ES-I3 (cell line): ENCODE data around the gene URI1.
A peak's percentile ranks its signal among the peaks of the same experiment; 100 is the strongest.

Experiments used
- H3K36me3 ChIP-seq: 2 replicates; pipeline ENCODE4 v1.6.1; 2013; ENCODE audit warnings: mild to moderate bottlenecking, low read length, control low read depth, moderate library complexity; ENCODE audit not compliant: insufficient read depth
- H3K4me1 ChIP-seq: 2 replicates; pipeline ENCODE4 v1.6.1; 2013; ENCODE audit warnings: mild to moderate bottlenecking, control low read depth, low read length; ENCODE audit not compliant: insufficient read depth
- H3K9ac ChIP-seq: 2 replicates; pipeline ENCODE4 v1.6.1; 2013; ENCODE audit warnings: low read depth, mild to moderate bottlenecking, low read length, moderate library complexity
- H3K9me3 ChIP-seq: 2 replicates; pipeline ENCODE4 v1.6.1; 2013; ENCODE audit warnings: mild to moderate bottlenecking, low read length, moderate library complexity; ENCODE audit not compliant: control insufficient read depth, insufficient read depth

URI1 gene

DNA sequence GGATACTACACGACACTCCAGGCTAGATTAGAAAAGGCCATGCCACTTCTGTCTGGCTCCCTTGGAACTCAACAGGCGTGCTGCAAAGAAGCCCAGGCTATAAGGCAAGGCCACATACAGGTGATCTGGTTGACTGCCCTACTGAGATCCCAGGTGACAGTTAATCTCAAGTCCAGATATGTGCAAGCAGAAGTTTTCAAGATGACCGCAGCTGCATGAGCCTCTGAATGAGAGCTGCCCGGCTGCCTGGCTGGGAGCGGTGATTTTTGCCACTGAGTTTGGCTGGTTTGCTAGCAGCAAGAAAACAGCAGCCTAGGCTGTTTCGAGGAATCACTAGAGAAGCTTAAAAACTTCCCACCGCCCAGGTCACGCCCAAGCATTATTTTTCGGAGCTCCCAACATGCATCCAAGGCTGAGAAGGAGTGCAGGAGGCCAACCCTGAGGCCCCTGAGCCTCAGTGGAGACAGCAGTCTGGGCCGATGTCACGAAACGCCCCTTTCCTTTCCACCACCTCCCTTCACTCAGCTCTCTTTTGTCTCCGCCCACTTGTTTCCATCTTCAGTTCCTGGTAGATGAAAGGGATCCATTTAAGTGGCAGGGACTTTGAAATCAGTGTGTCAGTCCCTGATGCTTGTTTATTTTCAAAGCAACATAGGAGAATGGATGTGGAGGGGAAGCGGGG is 14.0 kb upstream of the URI1 start:
- H3K4me1 ChIP-seq, result peaks cover 11% of the 10 kb centered on the region
- peak overlapping the region; percentile 37 for H3K9ac ChIP-seq
- H3K9me3 ChIP-seq, result no peaks in the 10 kb centered on the region
- no peaks in the 10 kb centered on the region for H3K36me3 ChIP-seq

DNA sequence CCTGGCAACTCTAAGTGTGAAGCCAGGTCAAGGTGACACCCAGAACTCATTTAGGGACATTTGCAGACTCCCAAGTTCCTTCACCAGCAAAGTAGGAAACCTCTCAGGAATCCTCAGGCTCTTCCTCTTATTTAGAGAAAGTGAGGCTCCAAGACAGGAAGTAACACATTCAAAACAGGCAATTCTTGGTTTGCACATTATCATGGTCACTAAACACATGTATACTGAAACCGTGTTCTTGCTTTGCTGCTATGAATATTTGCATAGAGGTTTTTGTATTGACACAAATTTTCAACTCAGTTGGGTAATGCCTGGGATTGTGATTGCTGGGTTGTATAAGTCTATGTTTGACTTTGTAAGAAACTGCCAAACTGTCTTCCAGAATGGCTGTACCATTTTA is 13.2 kb upstream of the URI1 start:
- Histone ChIP-seq H3K9ac (no peak overlapping the region), H3K4me1 (peaks cover 11% of the 10 kb centered on the region), H3K9me3 (no peaks in the 10 kb centered on the region), H3K36me3 (no peaks in the 10 kb centered on the region)

DNA sequence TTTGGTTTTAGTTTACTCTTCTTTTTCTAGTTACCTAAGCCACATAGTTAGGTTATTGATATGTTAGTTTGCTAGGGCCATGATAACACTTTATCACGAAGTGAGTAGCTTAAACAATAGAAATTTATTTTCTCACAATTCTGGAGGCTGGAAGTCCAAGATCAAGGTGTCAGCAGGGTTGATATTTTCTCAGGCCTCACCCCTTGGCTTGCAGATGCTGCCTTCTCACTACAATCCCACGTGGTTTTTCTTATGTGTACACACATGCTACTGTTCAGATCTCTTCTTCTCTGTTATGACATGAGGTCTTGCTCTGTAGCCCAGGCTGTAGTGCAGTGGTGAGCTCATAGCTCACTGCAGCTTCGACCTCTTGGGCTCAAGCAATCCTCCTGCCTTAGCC is 7.8 kb upstream of the URI1 start:
- Histone ChIP-seq H3K36me3 (no peaks in the 10 kb centered on the region), H3K9me3 (no peaks in the 10 kb centered on the region), H3K4me1 (no peaks in the 10 kb centered on the region), H3K9ac (no peak overlapping the region)

DNA sequence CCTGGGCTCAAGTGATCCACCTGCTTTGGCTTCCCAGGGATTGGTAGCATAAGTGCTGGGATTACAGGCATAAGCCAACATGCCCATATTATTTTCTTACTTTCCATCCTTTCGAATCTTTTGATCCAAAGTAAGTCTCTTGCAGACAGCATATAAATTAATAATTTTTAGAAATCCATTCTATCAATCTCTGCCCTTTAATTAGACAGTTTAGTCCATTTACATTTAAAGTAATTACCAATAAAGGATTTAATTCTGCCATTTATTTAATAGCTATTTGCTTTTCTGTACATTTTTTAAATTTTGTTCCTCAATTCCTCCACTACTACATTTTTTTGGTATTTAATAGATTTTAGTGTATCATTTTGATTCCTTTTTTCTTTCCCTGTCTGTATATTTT is 7.3 kb upstream of the URI1 start:
- H3K9me3 ChIP-seq, result no peaks in the 10 kb centered on the region
- H3K9ac ChIP-seq, result no peak overlapping the region
- H3K36me3 ChIP-seq, result no peaks in the 10 kb centered on the region
- H3K4me1 ChIP-seq, result no peaks in the 10 kb centered on the region

DNA sequence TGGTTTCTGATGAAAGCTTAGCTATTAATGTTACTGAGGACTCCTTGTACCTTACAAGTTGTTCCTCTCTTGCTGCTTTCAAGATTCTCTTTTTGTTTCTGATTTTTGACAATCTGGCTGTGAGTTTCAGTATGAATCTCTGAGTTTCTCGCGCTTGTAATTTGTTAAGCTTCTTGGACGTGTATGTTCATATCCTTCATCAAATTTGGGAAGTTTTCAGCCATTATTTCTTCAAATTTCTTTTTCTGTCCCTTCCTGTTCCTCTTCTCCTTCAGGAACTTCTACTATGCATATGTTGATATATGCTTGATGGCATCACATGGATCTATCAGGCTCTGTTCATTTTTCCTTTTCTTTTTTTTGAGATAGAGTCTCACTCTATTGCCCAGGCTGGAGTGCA is 5.6 kb upstream of the URI1 start:
- H3K36me3 ChIP-seq, result no peaks in the 10 kb centered on the region
- H3K9me3 ChIP-seq, result no peaks in the 10 kb centered on the region
- H3K9ac ChIP-seq, result no peak overlapping the region
- H3K4me1 ChIP-seq, result no peaks in the 10 kb centered on the region

DNA sequence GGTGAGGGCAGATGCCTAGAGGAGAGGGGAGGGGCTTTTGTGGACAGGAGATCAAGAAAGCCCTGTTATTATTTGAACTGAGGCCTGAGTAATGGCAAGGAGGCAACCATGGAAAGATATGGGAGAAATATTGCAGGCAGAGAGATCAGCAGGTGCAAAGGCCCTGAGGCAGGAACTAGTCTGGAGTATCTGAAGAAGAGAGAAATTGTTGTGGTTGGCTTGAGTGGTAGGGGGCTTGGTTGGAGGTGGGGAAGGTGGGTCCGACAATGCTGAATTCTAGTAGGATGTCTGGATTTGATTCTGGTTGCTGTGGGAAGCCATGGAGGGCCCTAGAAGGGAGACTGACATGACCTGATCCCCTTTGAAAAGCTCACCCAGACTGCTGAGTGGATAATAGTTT is 2.4 kb upstream of the URI1 start:
- Histone ChIP-seq H3K9me3 (no peaks in the 10 kb centered on the region), H3K9ac (no peak overlapping the region), H3K4me1 (no peaks in the 10 kb centered on the region; the same call in 1 of the 2 replicates), H3K36me3 (no peaks in the 10 kb centered on the region)

DNA sequence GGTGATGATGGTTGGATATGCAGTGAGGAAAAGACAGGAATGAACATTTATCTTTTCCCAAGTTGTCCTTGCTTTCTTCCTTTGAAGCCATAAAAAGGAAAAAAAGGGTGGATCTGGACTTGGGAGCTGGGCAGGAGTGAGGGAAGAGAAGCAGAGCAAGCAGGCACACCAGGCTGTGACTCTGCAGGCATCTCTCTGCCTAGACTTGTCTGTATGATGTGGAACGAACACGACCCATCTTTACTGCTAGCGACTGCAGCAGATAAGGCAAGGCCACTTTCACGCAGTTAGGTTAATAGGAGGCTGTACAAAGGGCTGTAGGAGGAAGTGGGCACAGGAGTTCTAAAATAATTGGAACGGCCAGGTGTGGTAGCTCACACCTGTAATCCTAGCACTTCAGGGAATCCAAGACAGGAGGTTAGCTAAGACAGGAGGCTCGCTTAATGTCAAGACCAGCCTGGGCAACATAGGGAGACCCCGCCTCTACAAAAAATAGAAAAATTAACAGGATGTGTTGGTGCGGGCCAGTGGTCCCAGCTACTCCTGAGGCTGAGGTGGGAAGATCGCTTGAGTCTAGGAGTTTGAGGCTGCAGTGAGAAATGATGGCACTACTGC is 961 bp upstream of the URI1 start:
- H3K9me3 ChIP-seq, result no peaks in the 10 kb centered on the region
- no peak overlapping the region for H3K9ac ChIP-seq
- H3K36me3 ChIP-seq, result no peaks in the 10 kb centered on the region
- H3K4me1 ChIP-seq, result no peaks in the 10 kb centered on the region; the same call in none of the 2 replicates

DNA sequence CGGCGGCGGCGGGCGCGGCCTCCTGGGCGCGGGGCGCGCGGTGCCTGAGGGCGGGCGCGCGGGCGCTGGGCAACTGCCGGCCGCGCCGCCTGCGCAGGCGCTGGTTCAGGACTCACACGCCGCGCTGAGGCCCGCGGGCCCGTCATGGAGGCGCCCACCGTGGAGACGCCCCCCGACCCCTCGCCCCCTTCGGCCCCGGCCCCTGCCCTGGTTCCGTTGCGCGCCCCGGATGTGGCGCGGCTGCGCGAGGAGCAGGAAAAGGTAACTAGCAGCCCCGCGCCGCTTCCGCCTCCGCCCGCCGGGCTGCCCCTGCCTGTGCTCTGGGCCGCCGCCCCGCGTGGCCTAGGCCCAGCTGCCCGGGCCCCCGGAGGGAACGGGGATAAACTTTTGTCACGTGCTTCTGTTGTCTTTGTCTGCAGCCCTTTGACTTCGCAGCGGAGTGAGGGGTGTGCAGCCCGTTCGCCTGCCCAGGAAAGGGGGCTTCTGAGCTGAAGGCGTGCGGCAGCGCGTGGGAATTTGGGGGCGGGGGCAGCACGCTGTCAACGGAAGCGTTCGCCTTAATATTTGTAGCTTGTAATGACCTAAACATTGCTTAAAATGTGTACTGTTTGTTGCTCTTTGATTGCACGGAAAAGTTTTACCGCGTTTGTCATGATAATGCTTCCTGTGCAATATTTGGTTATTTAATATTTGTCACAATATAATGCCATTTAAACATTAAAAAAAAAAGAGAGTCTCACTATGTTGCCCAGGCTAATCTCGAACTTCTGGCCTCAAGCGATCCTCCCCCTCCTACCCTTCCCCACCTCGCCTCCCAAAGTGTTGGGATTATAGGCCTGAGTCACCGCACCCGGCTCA is 594 bp downstream of the URI1 start:
- Histone ChIP-seq H3K36me3 (no peaks in the 10 kb centered on the region), H3K9me3 (no peaks in the 10 kb centered on the region), H3K9ac (peak overlapping the region; percentile 93), H3K4me1 (no peaks in the 10 kb centered on the region; the same call in none of the 2 replicates)

DNA sequence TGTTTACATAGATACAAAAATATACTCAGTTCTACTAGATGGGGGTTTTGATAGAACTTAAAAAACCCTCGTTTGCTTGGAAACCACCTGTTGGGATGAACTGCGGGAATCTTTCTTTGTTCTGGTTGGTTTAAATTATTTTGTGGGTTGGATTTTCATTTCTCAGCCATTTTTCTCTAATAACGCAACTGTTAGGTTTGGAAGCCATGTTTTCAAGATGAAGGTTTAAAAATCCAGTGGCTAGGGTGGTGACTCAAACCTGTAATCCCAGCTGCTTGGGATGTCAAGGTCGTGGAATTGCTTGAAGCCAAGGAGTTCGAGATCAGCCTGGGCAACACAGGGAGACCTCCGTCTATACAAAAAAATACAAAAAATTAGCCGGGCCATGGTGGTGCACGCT is 1.6 kb downstream of the URI1 start:
- Histone ChIP-seq H3K36me3 (no peaks in the 10 kb centered on the region), H3K9ac (peak overlapping the region; percentile 93), H3K9me3 (no peaks in the 10 kb centered on the region), H3K4me1 (no peaks in the 10 kb centered on the region; the same call in none of the 2 replicates)

DNA sequence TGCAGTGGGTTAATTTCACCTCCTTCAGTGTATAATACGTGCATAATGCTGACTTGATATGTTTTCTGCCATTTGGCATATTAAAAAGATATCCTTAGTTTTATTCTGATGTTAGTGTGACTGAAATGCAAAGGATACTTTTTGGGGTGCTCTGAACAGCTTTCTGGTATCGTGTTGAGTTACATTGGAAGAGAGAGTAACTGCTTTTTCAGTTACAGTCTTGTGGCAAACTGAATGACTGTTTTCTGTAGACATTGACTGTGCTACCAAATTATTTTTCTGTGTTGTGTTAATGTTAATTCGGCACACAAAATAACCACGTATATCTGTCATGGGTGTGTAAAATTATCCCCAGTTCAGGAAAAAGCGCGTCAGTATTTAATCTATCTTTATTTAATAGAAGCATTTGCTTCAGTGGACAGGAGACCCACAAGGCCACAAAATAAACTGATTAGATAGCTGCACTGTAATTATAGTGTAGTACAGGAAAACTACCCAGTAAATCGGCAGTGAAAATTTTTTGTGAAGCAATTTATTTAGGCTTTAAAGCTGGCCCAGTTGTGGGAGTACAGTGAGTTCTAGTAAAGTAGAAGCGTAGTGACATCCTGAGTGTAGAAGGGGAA is 2.5 kb downstream of the URI1 start:
- Histone ChIP-seq H3K36me3 (no peaks in the 10 kb centered on the region), H3K9ac (no peak overlapping the region), H3K4me1 (no peaks in the 10 kb centered on the region; the same call in none of the 2 replicates)

DNA sequence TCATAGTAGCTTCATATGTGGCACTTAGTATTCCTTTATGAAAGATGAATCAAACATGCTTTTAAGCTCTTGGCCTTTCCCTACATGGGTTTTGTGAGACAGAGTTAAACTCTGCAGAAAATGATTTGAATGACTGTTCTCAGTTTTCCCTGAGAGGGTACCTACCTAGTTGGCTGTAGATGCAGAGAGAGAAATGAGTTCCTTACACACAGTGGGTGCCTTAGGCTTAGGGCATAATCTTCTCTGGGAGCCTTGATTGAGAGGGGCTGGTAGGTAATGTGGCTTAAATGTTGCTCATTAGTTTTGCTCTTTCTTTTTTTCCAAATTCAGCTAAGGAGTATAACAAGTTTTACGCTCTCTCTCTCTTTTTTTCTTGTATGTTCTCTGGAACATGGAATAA is 3.0 kb downstream of the URI1 start:
- Histone ChIP-seq H3K36me3 (no peaks in the 10 kb centered on the region), H3K9me3 (no peaks in the 10 kb centered on the region), H3K4me1 (no peaks in the 10 kb centered on the region; the same call in none of the 2 replicates), H3K9ac (no peak overlapping the region)

More for the DNA sequence above, 2.5 kb downstream of the URI1 start:
- no peaks in the 10 kb centered on the region for H3K9me3 ChIP-seq

DNA sequence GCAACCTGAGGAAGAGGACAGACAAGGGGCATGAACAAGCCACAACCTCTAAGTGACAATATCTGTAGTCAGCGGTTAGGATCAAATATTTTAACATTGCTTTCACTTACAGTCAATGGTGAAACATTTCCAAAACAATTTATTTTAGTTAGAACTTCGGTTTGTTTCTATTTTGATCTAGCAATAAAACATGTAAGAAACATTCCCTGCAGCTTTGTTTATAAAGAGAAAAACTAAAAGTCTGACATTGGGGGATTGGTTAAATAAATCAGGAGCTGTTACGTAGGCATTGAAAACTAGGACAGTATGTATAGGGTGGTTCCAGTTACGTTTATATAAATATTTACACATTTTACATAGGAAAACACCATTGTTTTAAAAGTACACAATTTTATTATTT is 3.4 kb downstream of the URI1 start:
- H3K36me3 ChIP-seq, result no peaks in the 10 kb centered on the region
- no peaks in the 10 kb centered on the region for H3K9me3 ChIP-seq
- H3K9ac ChIP-seq, result no peak overlapping the region
- no peaks in the 10 kb centered on the region; the same call in none of the 2 replicates for H3K4me1 ChIP-seq

DNA sequence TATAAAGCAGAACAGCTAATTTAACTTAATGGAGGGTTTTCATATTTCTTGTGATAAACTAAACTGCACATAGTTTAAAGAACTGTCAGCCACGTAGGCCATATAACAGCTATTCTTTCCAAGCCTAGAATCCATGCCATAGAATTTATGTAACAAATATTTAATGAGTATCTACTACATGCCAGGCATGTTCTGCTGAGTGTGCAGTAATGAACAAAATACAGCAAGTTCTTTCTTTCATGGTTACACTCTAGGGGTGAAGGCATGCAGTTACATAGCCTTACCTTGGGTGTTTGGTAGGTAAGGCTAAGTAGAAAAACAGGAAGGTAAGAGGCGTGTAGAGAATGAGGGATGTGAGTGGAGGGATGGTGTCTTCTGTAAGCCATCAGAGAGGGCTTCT is 4.6 kb downstream of the URI1 start:
- no peaks in the 10 kb centered on the region for H3K36me3 ChIP-seq
- H3K9me3 ChIP-seq, result no peaks in the 10 kb centered on the region
- no peak overlapping the region for H3K9ac ChIP-seq
- H3K4me1 ChIP-seq, result no peaks in the 10 kb centered on the region; the same call in none of the 2 replicates

DNA sequence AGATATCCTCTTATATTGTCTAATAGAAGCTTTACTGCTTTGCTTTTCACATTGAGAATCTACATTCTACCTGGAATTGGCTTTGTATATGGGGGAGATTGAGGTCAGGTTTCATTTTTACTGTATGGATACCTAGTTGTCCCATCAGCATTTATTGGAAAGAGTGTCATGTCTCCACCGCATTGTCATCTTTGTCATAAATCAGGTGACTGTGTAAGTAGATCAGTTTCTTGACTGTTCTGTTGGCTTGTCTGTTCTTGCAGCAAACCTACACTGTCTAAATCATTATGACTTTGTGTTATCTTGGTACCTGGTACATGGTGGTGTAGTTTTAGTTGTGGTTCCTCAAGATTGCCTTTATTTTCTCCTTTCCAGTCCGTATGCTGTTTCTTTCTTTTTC is 5.8 kb downstream of the URI1 start:
- no peaks in the 10 kb centered on the region; the same call in none of the 2 replicates for H3K4me1 ChIP-seq
- no peak overlapping the region for H3K9ac ChIP-seq
- H3K9me3 ChIP-seq, result no peaks in the 10 kb centered on the region
- no peaks in the 10 kb centered on the region for H3K36me3 ChIP-seq
